HG03354 (cell line): ENCODE results near the gene BCAN.

Source experiments
- ATAC-seq: cut with Tn5 transposase; IDR thresholded peaks from one replicate; pipeline ENCODE4 v1.9.1; 2021; ENCODE audit warnings: mild to moderate bottlenecking; ENCODE audit not compliant: unreplicated experiment, poor library complexity, severe bottlenecking

BCAN gene

GRCh38 chr1:156671804-156672203, 29.9 kb downstream of the BCAN start:
- no peak for ATAC-seq

GRCh38 chr1:156673387-156674121, 31.6 kb downstream of the BCAN start:
- no peak for ATAC-seq

GRCh38 chr1:156675210-156676113, 33.5 kb downstream of the BCAN start:
- no peak for ATAC-seq

GRCh38 chr1:156676114-156676819, 34.4 kb downstream of the BCAN start:
- no peak for ATAC-seq

GRCh38 chr1:156676820-156677615, 35.1 kb downstream of the BCAN start, which contains the start of gene NES:
Gene NES (minus strand): TSS chr1:156677407. CDS start chr1:156677264, 143 bp downstream.
- no peak for ATAC-seq

- ATAC-seq: no peak
These were observed 36.0 kb downstream of the BCAN start for GRCh38 chr1:156677616-156678596.

- ATAC-seq: no peak
These were observed 38.1 kb downstream of the BCAN start for GRCh38 chr1:156680056-156680455.

- no peak for ATAC-seq
These were observed 39.5 kb downstream of the BCAN start for GRCh38 chr1:156681196-156681960.

- ATAC-seq: no peak
These were observed 40.4 kb downstream of the BCAN start for GRCh38 chr1:156682166-156682890.

GRCh38 chr1:156684227-156684782, 42.4 kb downstream of the BCAN start:
- ATAC-seq: no peak

GRCh38 chr1:156689035-156689952, 47.4 kb downstream of the BCAN start:
- ATAC-seq: no peak

- no peak for ATAC-seq
These were observed 48.2 kb downstream of the BCAN start for GRCh38 chr1:156689953-156690674.

- no peak for ATAC-seq
These were observed 48.7 kb downstream of the BCAN start for GRCh38 chr1:156690675-156691036.

GRCh38 chr1:156691191-156691590, 49.3 kb downstream of the BCAN start:
- ATAC-seq: no peak
